Measurements from ENCODE around the gene HIVEP3.

The HIVEP3 gene

GRCh38 chr1:41592451-41593125 is 326.1 kb downstream of the HIVEP3 start:
- DNase-seq: no peak
- Mint-ChIP-seq H3K4me1 (peaks cover 29% of the 10 kb centered on the region), H3K4me3 (no peak overlapping the region), H3K9me3 (no peaks in the 10 kb centered on the region), H3K27me3 (no peaks in the 10 kb centered on the region), H3K27ac (no peak overlapping the region)
- no peak for ATAC-seq

- H3K4me3 Mint-ChIP-seq: no peak overlapping the region
- peaks cover 23% of the 10 kb centered on the region for H3K4me1 Mint-ChIP-seq
- H3K27ac Mint-ChIP-seq: no peak overlapping the region
- no peaks in the 10 kb centered on the region for H3K9me3 Mint-ChIP-seq
- H3K27me3 Mint-ChIP-seq: no peaks in the 10 kb centered on the region
- ATAC-seq (no peak), DNase-seq (no peak)
Measured at GRCh38 chr1:41591891-41592290, 326.8 kb downstream of the HIVEP3 start.

- DNase-seq (no peak), ATAC-seq (no peak)
- no peak overlapping the region for H3K27ac Mint-ChIP-seq
Measured at GRCh38 chr1:41590331-41590730, 328.4 kb downstream of the HIVEP3 start.

GRCh38 chr1:41589395-41589794 is 329.3 kb downstream of the HIVEP3 start:
- H3K9me3 Mint-ChIP-seq: no peaks in the 10 kb centered on the region
- ATAC-seq (no peak), DNase-seq (no peak)
- H3K27ac Mint-ChIP-seq: no peak overlapping the region
- no peak overlapping the region for H3K4me3 Mint-ChIP-seq
- H3K4me1 Mint-ChIP-seq: peaks cover 9% of the 10 kb centered on the region
- no peaks in the 10 kb centered on the region for H3K27me3 Mint-ChIP-seq

More at GRCh38 chr1:41590331-41590730, 328.4 kb downstream of the HIVEP3 start:
- Mint-ChIP-seq H3K27me3 (no peaks in the 10 kb centered on the region), H3K4me1 (peaks cover 17% of the 10 kb centered on the region), H3K4me3 (no peak overlapping the region), H3K9me3 (no peaks in the 10 kb centered on the region)

GRCh38 chr1:41588334-41588875 is 330.3 kb downstream of the HIVEP3 start:
- Mint-ChIP-seq H3K27me3 (no peaks in the 10 kb centered on the region), H3K4me1 (peaks cover 17% of the 10 kb centered on the region)
- ATAC-seq: no peak

GRCh38 chr1:41587791-41588190 is 330.9 kb downstream of the HIVEP3 start:
- Mint-ChIP-seq H3K27ac (no peak overlapping the region), H3K4me1 (peaks cover 17% of the 10 kb centered on the region)

More at GRCh38 chr1:41588334-41588875, 330.3 kb downstream of the HIVEP3 start:
- Mint-ChIP-seq H3K9me3 (no peaks in the 10 kb centered on the region), H3K4me3 (no peak overlapping the region), H3K27ac (peak overlapping the region; percentile 20 to 74)
- DNase-seq: no peak

GRCh38 chr1:41586230-41586629 is 332.5 kb downstream of the HIVEP3 start:
- Mint-ChIP-seq H3K9me3 (no peaks in the 10 kb centered on the region), H3K27me3 (no peaks in the 10 kb centered on the region), H3K27ac (peak overlapping the region in 1 of 2 donors; percentile 71), H3K4me1 (peaks cover 15% of the 10 kb centered on the region), H3K4me3 (no peak overlapping the region)
- DNase-seq: no peak
- no peak for ATAC-seq

More at GRCh38 chr1:41587791-41588190, 330.9 kb downstream of the HIVEP3 start:
- no peak for DNase-seq
- no peaks in the 10 kb centered on the region for H3K27me3 Mint-ChIP-seq
- ATAC-seq: no peak
- H3K4me3 Mint-ChIP-seq: no peak overlapping the region
- no peaks in the 10 kb centered on the region for H3K9me3 Mint-ChIP-seq

- no peaks in the 10 kb centered on the region for H3K27me3 Mint-ChIP-seq
Measured at GRCh38 chr1:41583658-41584547, 334.8 kb downstream of the HIVEP3 start.

GRCh38 chr1:41582851-41583657 is 335.7 kb downstream of the HIVEP3 start:
- no peaks in the 10 kb centered on the region for H3K27me3 Mint-ChIP-seq
- DNase-seq: no peak
- H3K4me1 Mint-ChIP-seq: peaks cover 25% of the 10 kb centered on the region
- no peaks in the 10 kb centered on the region for H3K9me3 Mint-ChIP-seq
- no peak for ATAC-seq
- peak overlapping the region; percentile 11 to 56 for H3K27ac Mint-ChIP-seq
- no peak overlapping the region for H3K4me3 Mint-ChIP-seq

More at GRCh38 chr1:41583658-41584547, 334.8 kb downstream of the HIVEP3 start:
- Mint-ChIP-seq H3K4me3 (no peak overlapping the region), H3K4me1 (peaks cover 25% of the 10 kb centered on the region), H3K27ac (peak overlapping the region in 1 of 2 donors; percentile 27), H3K9me3 (no peaks in the 10 kb centered on the region)
- no peak for ATAC-seq
- no peak for DNase-seq

- Mint-ChIP-seq H3K27me3 (no peaks in the 10 kb centered on the region), H3K4me1 (peaks cover 28% of the 10 kb centered on the region), H3K9me3 (no peaks in the 10 kb centered on the region), H3K27ac (peak overlapping the region in 1 of 2 donors; percentile 11), H3K4me3 (no peak overlapping the region)
- ATAC-seq (no peak), DNase-seq (no peak)
Measured at GRCh38 chr1:41582351-41582750, 336.4 kb downstream of the HIVEP3 start.

GRCh38 chr1:41582004-41582325 is 336.8 kb downstream of the HIVEP3 start:
- ATAC-seq (no peak), DNase-seq (no peak)
- Mint-ChIP-seq H3K27ac (no peak overlapping the region), H3K27me3 (no peaks in the 10 kb centered on the region), H3K9me3 (no peaks in the 10 kb centered on the region), H3K4me3 (no peak overlapping the region), H3K4me1 (peaks cover 31% of the 10 kb centered on the region)

GRCh38 chr1:41581216-41582003 is 337.3 kb downstream of the HIVEP3 start:
- ATAC-seq: no peak

GRCh38 chr1:41580520-41581172 is 338.1 kb downstream of the HIVEP3 start:
- peak overlapping the region in 1 of 2 donors; percentile 92 for H3K27ac Mint-ChIP-seq
- H3K9me3 Mint-ChIP-seq: no peaks in the 10 kb centered on the region
- no peaks in the 10 kb centered on the region for H3K27me3 Mint-ChIP-seq
- DNase-seq (no peak), ATAC-seq (no peak)
- H3K4me1 Mint-ChIP-seq: peaks cover 45% of the 10 kb centered on the region
- no peak overlapping the region for H3K4me3 Mint-ChIP-seq

More at GRCh38 chr1:41581216-41582003, 337.3 kb downstream of the HIVEP3 start:
- H3K4me3 Mint-ChIP-seq: no peak overlapping the region
- H3K27ac Mint-ChIP-seq: peak overlapping the region in 1 of 2 donors; percentile 50
- no peak for DNase-seq
- H3K4me1 Mint-ChIP-seq: peaks cover 37% of the 10 kb centered on the region
- no peaks in the 10 kb centered on the region for H3K9me3 Mint-ChIP-seq
- H3K27me3 Mint-ChIP-seq: no peaks in the 10 kb centered on the region

GRCh38 chr1:41580021-41580420 is 338.7 kb downstream of the HIVEP3 start:
- Mint-ChIP-seq H3K27me3 (no peaks in the 10 kb centered on the region), H3K27ac (no peak overlapping the region), H3K4me1 (peaks cover 49% of the 10 kb centered on the region), H3K4me3 (no peak overlapping the region), H3K9me3 (no peaks in the 10 kb centered on the region)
- ATAC-seq (no peak), DNase-seq (no peak)
